SK-N-MC (cell line): Measurements from ENCODE around the gene PCDHGB7.
"Not testable (repeated sequence)": the region's sequence is repeated elsewhere in the genome, so short reads cannot be mapped to it uniquely, and the experiment has no call there.

Experiments used
- DNase-seq: peaks from one replicate; pipeline ENCODE4 v3.0.0-alpha.2; 2011; ENCODE audit warnings: low read depth, low spot score
- H3K27ac ChIP-seq: fragments of 200-600 bp; sonication (generic); 2 replicates; pipeline ENCODE4 v1.5.1; 2016; ENCODE audit warnings: mixed run types
- H3K36me3 ChIP-seq: fragments of 200-600 bp; sonication (generic); 2 replicates; pipeline ENCODE4 v1.6.1; 2017; ENCODE audit warnings: antibody characterized with exemption, low read length, mixed read lengths; ENCODE audit not compliant: insufficient read depth
- H3K4me3 ChIP-seq: fragments of 200-600 bp; sonication (generic); 2 replicates; pipeline ENCODE4 v1.5.1; 2016
- H3K9ac ChIP-seq: fragments of 200-600 bp; sonication (generic); 2 replicates; pipeline ENCODE4 v1.8.0; 2017; ENCODE audit warnings: mixed run types, mixed read lengths; ENCODE audit not compliant: insufficient read length
- H3K9me3 ChIP-seq: fragments of 200-600 bp; sonication (generic); 2 replicates; pipeline ENCODE4 v1.6.1; 2017; ENCODE audit warnings: low read depth, mild to moderate bottlenecking, antibody characterized with exemption, low read length, moderate library complexity, mixed read lengths
- EZH2 ChIP-seq: fragments of 200-600 bp; sonication (generic); IDR thresholded peaks from one replicate; pipeline ENCODE4 v1.6.1; 2017; ENCODE audit warnings: antibody characterized with exemption
- FOXP2 ChIP-seq: optimal IDR thresholded peaks from 2 replicates; pipeline ENCODE3; 2011; ENCODE audit warnings: mild to moderate bottlenecking, moderate library complexity; ENCODE audit not compliant: insufficient read depth; ENCODE audit errors: extremely low read length, control extremely low read depth
- POLR2AphosphoS5 ChIP-seq: IDR thresholded peaks from 2 replicates; pipeline ENCODE4 v1.6.1; 2012; ENCODE audit warnings: mild to moderate bottlenecking, low read depth, low read length, borderline replicate concordance

Gene PCDHGB7

GRCh38 chr5:141430332-141431113, 13.0 kb downstream of the PCDHGB7 start, which contains the start of gene PCDHGA12:
Gene PCDHGA12 (plus strand): TSS chr5:141430507. CDS start chr5:141430760, 253 bp downstream.
- TF ChIP-seq POLR2AphosphoS5 (no peak), EZH2 (no peak), FOXP2 (no peak)
- Histone ChIP-seq H3K4me3 (no peak within 1 kb of the TSS), H3K36me3 (peaks cover 19% of the 10 kb centered on the region; the same call in 1 of the 2 replicates), H3K27ac (no peak within 1 kb of the TSS), H3K9ac (no peak within 1 kb of the TSS), H3K9me3 (no peaks in the 10 kb centered on the region)
- DNase-seq = no peak

- no peaks in the 10 kb centered on the region for H3K9me3 ChIP-seq
- H3K4me3 ChIP-seq = no peak overlapping the region
- TF ChIP-seq EZH2 (no peak), FOXP2 (no peak), POLR2AphosphoS5 (no peak)
Observed at GRCh38 chr5:141431286-141431685, 13.8 kb downstream of the PCDHGB7 start.

GRCh38 chr5:141432308-141432707, 14.8 kb downstream of the PCDHGB7 start:
- not testable (repeated sequence) for DNase-seq

More at GRCh38 chr5:141431286-141431685, 13.8 kb downstream of the PCDHGB7 start:
- H3K9ac ChIP-seq = no peak overlapping the region
- H3K27ac ChIP-seq = no peak overlapping the region
- peaks cover 19% of the 10 kb centered on the region; the same call in 1 of the 2 replicates for H3K36me3 ChIP-seq
- DNase-seq = no peak

GRCh38 chr5:141432726-141433125, 15.2 kb downstream of the PCDHGB7 start:
- not testable (repeated sequence) for H3K9ac ChIP-seq, H3K27ac ChIP-seq, DNase-seq, H3K4me3 ChIP-seq, H3K9me3 ChIP-seq
- peaks cover 14% of the 10 kb centered on the region; the same call in 1 of the 2 replicates for H3K36me3 ChIP-seq

More at GRCh38 chr5:141432308-141432707, 14.8 kb downstream of the PCDHGB7 start:
- H3K9ac ChIP-seq, H3K27ac ChIP-seq, H3K4me3 ChIP-seq, H3K9me3 ChIP-seq: not testable (repeated sequence)
- H3K36me3 ChIP-seq = peaks cover 14% of the 10 kb centered on the region; the same call in 1 of the 2 replicates

GRCh38 chr5:141434006-141434405, 16.5 kb downstream of the PCDHGB7 start:
- no peak overlapping the region for H3K27ac ChIP-seq
- no peak overlapping the region for H3K4me3 ChIP-seq
- no peak for DNase-seq
- no peak overlapping the region for H3K9ac ChIP-seq
- no peaks in the 10 kb centered on the region for H3K9me3 ChIP-seq
- peaks cover 7% of the 10 kb centered on the region; the same call in 1 of the 2 replicates for H3K36me3 ChIP-seq
- TF ChIP-seq POLR2AphosphoS5 = no peak
- TF ChIP-seq EZH2 = no peak
- TF ChIP-seq FOXP2 = no peak

- TF ChIP-seq EZH2 (no peak), FOXP2 (no peak), POLR2AphosphoS5 (no peak)
- H3K9me3 ChIP-seq = no peaks in the 10 kb centered on the region
Observed at GRCh38 chr5:141437221-141437620, 19.7 kb downstream of the PCDHGB7 start.

GRCh38 chr5:141439411-141440141, 22.1 kb downstream of the PCDHGB7 start:
- no peak overlapping the region for H3K9ac ChIP-seq
- H3K27ac ChIP-seq = no peak overlapping the region
- TF ChIP-seq FOXP2 = no peak
- H3K9me3 ChIP-seq = no peaks in the 10 kb centered on the region
- DNase-seq = no peak
- H3K36me3 ChIP-seq = no peaks in the 10 kb centered on the region
- H3K4me3 ChIP-seq = no peak overlapping the region

More at GRCh38 chr5:141437221-141437620, 19.7 kb downstream of the PCDHGB7 start:
- H3K4me3 ChIP-seq = no peak overlapping the region
- H3K36me3 ChIP-seq = no peaks in the 10 kb centered on the region
- H3K27ac ChIP-seq = no peak overlapping the region
- no peak for DNase-seq
- no peak overlapping the region for H3K9ac ChIP-seq

GRCh38 chr5:141440341-141440740, 22.9 kb downstream of the PCDHGB7 start:
- no peaks in the 10 kb centered on the region for H3K9me3 ChIP-seq
- no peak for TF ChIP-seq POLR2AphosphoS5
- TF ChIP-seq FOXP2 = no peak
- TF ChIP-seq EZH2 = no peak
- H3K27ac ChIP-seq = no peak overlapping the region
- no peak overlapping the region for H3K4me3 ChIP-seq
- no peak for DNase-seq
- H3K9ac ChIP-seq = no peak overlapping the region
- no peaks in the 10 kb centered on the region for H3K36me3 ChIP-seq

- Histone ChIP-seq H3K36me3 (no peaks in the 10 kb centered on the region), H3K4me3 (no peak overlapping the region), H3K9ac (no peak overlapping the region), H3K9me3 (no peaks in the 10 kb centered on the region), H3K27ac (no peak overlapping the region)
- TF ChIP-seq EZH2 (no peak), POLR2AphosphoS5 (no peak), FOXP2 (no peak)
- DNase-seq = no peak
Observed at GRCh38 chr5:141441571-141442170, 24.2 kb downstream of the PCDHGB7 start.
